GM19328 (cell line): Measurements from ENCODE around the gene ACTR3C.

Experiments used
- ATAC-seq: cut with Tn5 transposase; IDR thresholded peaks from one replicate; pipeline ENCODE4 v1.9.1; 2021; ENCODE audit warnings: mild to moderate bottlenecking, moderate library complexity; ENCODE audit not compliant: unreplicated experiment

The ACTR3C gene

GRCh38 chr7:150322833-150323681 lies at the start of gene ACTR3C, which contains the start of gene LRRC61:
ACTR3C (minus strand) TSS chr7:150323545; CDS start chr7:150295296, 28,249 bp downstream.
LRRC61 (plus strand) TSS chr7:150323355; CDS start chr7:150336862, 13,507 bp downstream.
- ATAC-seq: peak; percentile 59

- ATAC-seq: no peak
Measured at GRCh38 chr7:150372271-150373048, 49.1 kb upstream of the ACTR3C start.

GRCh38 chr7:150371996-150372270 lies 48.6 kb upstream of the ACTR3C start:
- no peak for ATAC-seq

GRCh38 chr7:150371131-150371995 lies 48.0 kb upstream of the ACTR3C start:
- no peak for ATAC-seq

- no peak for ATAC-seq
Measured at GRCh38 chr7:150370612-150371071, 47.3 kb upstream of the ACTR3C start.

- ATAC-seq: no peak
Measured at GRCh38 chr7:150369748-150370501, 46.6 kb upstream of the ACTR3C start.

GRCh38 chr7:150368884-150369747 lies 45.8 kb upstream of the ACTR3C start:
- ATAC-seq: peak; percentile 30

GRCh38 chr7:150368096-150368883 lies 44.9 kb upstream of the ACTR3C start, which contains the start of gene REPIN1:
REPIN1 (plus strand) TSS chr7:150368822; CDS start chr7:150369712, 890 bp downstream.
- ATAC-seq: peak; percentile 56

GRCh38 chr7:150367677-150368095 lies 44.3 kb upstream of the ACTR3C start:
- ATAC-seq: no peak

- ATAC-seq: no peak
Measured at GRCh38 chr7:150365673-150366398, 42.5 kb upstream of the ACTR3C start.

- no peak for ATAC-seq
Measured at GRCh38 chr7:150365194-150365593, 41.8 kb upstream of the ACTR3C start.

GRCh38 chr7:150363872-150364271 lies 40.5 kb upstream of the ACTR3C start:
- no peak for ATAC-seq

GRCh38 chr7:150363370-150363769 lies 40.0 kb upstream of the ACTR3C start:
- ATAC-seq: no peak

- no peak for ATAC-seq
Measured at GRCh38 chr7:150361807-150362621, 38.7 kb upstream of the ACTR3C start.

GRCh38 chr7:150361402-150361801 lies 38.1 kb upstream of the ACTR3C start:
- ATAC-seq: no peak

- no peak for ATAC-seq
Measured at GRCh38 chr7:150360363-150361058, 37.2 kb upstream of the ACTR3C start.
